ENCODE measurements around the gene RASL12. TPM values are rescaled to one million over a fixed set of nuclear protein-coding genes. Genes with fewer than 3 reads are reported as not detected.

The RASL12 gene
- polyA plus RNA-seq, 3 donors, result not detected

DNA sequence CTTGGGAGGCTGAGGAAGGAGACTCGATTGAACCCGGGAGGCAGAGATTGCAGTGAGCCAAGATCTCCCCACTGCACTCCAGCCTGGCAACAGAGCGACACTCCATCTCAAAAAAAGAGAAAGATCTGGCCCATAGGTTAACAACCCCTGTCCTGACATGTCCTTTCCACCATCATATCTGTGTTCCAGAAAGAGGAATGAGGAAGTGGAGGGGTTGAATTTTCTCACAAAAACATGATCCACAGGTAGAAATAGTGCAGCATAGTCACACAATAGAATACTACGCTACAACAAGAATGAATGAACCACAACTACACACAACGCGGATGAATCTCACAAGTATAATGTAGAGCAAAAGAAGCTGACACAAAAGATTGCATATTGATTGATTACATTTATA, 27.3 kb downstream of the RASL12 start:
- Mint-ChIP-seq H3K4me3 (no peak overlapping the region), H3K27me3 (ENCODE audit: low read depth in 3 of 3) (peaks cover 2 to 7% (median 3%) of the 10 kb centered on the region in 3 donors), H3K36me3 (no peaks in the 10 kb centered on the region), H3K9me3 (peaks cover 0 to 1% (median 0%) of the 10 kb centered on the region in 7 donors), H3K27ac (no peak overlapping the region), H3K4me1 (no peaks in the 10 kb centered on the region)
- H3K27ac ChIP-seq (ENCODE audit: low read depth in 1 of 2, low read length in 2 of 2), result no peak overlapping the region
- no peak overlapping the region for H2AFZ ChIP-seq (ENCODE audit: insufficient read depth, low read depth, low read length, poor library complexity, severe bottlenecking)
- H3K79me2 ChIP-seq (ENCODE audit: insufficient read depth, low read length), result no peaks in the 10 kb centered on the region
- H3K4me3 ChIP-seq (replicated peaks in 1 of 3; ENCODE audit: low read depth in 2 of 3, low read length in 3 of 3), result no peak overlapping the region
- H3K27me3 ChIP-seq (ENCODE audit: control insufficient read depth in 2 of 2, insufficient read depth in 2 of 2, low read length in 2 of 2), result no peaks in the 10 kb centered on the region
- no peaks in the 10 kb centered on the region for H3K9me3 ChIP-seq (replicated peaks in 1 of 2; ENCODE audit: control insufficient read depth in 1 of 2, insufficient read depth in 1 of 2, low read length in 2 of 2)
- WGBS (ENCODE audit: insufficient coverage), result no CpG with 5 or more reads among the region's 6 CpGs
- intact Hi-C loops (cut with micrococcal nuclease), result no loop called here
- no peaks in the 10 kb centered on the region for H3K36me3 ChIP-seq (replicated peaks in 1 of 2; ENCODE audit: control insufficient read depth in 1 of 2, insufficient read depth in 2 of 2, low read length in 2 of 2)
- H3K4me2 ChIP-seq (replicated peaks; ENCODE audit: extremely low read depth, low read length, poor library complexity, severe bottlenecking), result no peak overlapping the region
- TF ChIP-seq, protein P1, sequence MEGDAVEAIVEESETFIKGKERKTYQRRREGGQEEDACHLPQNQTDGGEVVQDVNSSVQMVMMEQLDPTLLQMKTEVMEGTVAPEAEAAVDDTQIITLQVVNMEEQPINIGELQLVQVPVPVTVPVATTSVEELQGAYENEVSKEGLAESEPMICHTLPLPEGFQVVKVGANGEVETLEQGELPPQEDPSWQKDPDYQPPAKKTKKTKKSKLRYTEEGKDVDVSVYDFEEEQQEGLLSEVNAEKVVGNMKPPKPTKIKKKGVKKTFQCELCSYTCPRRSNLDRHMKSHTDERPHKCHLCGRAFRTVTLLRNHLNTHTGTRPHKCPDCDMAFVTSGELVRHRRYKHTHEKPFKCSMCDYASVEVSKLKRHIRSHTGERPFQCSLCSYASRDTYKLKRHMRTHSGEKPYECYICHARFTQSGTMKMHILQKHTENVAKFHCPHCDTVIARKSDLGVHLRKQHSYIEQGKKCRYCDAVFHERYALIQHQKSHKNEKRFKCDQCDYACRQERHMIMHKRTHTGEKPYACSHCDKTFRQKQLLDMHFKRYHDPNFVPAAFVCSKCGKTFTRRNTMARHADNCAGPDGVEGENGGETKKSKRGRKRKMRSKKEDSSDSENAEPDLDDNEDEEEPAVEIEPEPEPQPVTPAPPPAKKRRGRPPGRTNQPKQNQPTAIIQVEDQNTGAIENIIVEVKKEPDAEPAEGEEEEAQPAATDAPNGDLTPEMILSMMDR (IDR thresholded peaks at IDR 0.05), result no peak
- H4K20me1 ChIP-seq (ENCODE audit: insufficient read depth, low read length), result no peaks in the 10 kb centered on the region
- no peak overlapping the region for H3K9ac ChIP-seq (ENCODE audit: insufficient read depth, low read length, poor library complexity, severe bottlenecking)
- no peak for DNase-seq
- no peaks in the 10 kb centered on the region for H3K4me1 ChIP-seq (ENCODE audit: control insufficient read depth in 1 of 2, insufficient read depth in 2 of 2, low read length in 2 of 2)

DNA sequence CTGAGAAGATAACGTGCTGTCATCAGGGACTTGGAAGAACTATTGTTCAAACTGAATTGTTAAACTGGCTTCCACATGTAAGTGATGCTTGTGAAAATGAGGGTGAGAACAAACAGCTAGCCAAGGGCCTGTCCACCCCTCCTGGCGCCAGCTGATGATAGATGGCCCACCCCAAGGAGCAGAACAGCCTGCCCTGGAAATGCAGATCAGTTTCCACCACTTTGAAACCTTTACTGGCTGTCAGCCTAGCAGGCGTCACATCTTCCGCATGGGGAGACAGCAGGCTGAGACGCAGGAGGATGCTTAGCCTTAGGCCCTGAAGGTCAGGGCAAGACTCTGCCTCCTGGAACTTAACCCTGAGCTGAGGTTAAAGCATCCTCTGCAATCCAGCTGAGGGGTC, 29.0 kb downstream of the RASL12 start:
- Mint-ChIP-seq H3K27ac (no peak overlapping the region), H3K36me3 (no peaks in the 10 kb centered on the region), H3K4me3 (no peak overlapping the region), H3K27me3 (ENCODE audit: low read depth in 3 of 3) (peaks cover 1 to 5% (median 3%) of the 10 kb centered on the region in 3 donors), H3K9me3 (peaks cover 0 to 1% (median 0%) of the 10 kb centered on the region in 7 donors), H3K4me1 (no peaks in the 10 kb centered on the region)
- 82% methylated on average over 5 of the region's 5 CpGs for WGBS (ENCODE audit: insufficient coverage)
- Histone ChIP-seq H3K79me2 (ENCODE audit: insufficient read depth, low read length) (no peaks in the 10 kb centered on the region), H4K20me1 (ENCODE audit: insufficient read depth, low read length) (no peaks in the 10 kb centered on the region), H3K4me2 (replicated peaks; ENCODE audit: extremely low read depth, low read length, poor library complexity, severe bottlenecking) (no peak overlapping the region), H2AFZ (ENCODE audit: insufficient read depth, low read depth, low read length, poor library complexity, severe bottlenecking) (no peak overlapping the region), H3K4me3 (replicated peaks in 1 of 3; ENCODE audit: low read depth in 2 of 3, low read length in 3 of 3) (no peak overlapping the region), H3K4me1 (ENCODE audit: control insufficient read depth in 1 of 2, insufficient read depth in 2 of 2, low read length in 2 of 2) (peaks cover 0 to under 1% of the 10 kb centered on the region in 2 donors), H3K9ac (ENCODE audit: insufficient read depth, low read length, poor library complexity, severe bottlenecking) (no peak overlapping the region), H3K9me3 (replicated peaks in 1 of 2; ENCODE audit: control insufficient read depth in 1 of 2, insufficient read depth in 1 of 2, low read length in 2 of 2) (no peaks in the 10 kb centered on the region), H3K27ac (ENCODE audit: low read depth in 1 of 2, low read length in 2 of 2) (no peak overlapping the region), H3K27me3 (ENCODE audit: control insufficient read depth in 2 of 2, insufficient read depth in 2 of 2, low read length in 2 of 2) (no peaks in the 10 kb centered on the region), H3K36me3 (replicated peaks in 1 of 2; ENCODE audit: control insufficient read depth in 1 of 2, insufficient read depth in 2 of 2, low read length in 2 of 2) (no peaks in the 10 kb centered on the region)
- intact Hi-C loops (cut with micrococcal nuclease), result loop anchor here in 1 of 2 donors (10.0 kb wide), 1 partner anchor 256 kb away; the partner anchor contains the start of gene RNU5A-1
- TF ChIP-seq, protein P1 (IDR thresholded peaks at IDR 0.05), result no peak
- DNase-seq, result no peak

Measured in CD14-positive monocyte (primary cell).